Right atrium auricular region (tissue), 2 donors: ENCODE measurements around the gene C1orf52. TPM values are rescaled to one million over a fixed set of nuclear protein-coding genes. Genes with fewer than 3 reads are reported as not detected.

Experiments used
- DNase-seq: peaks from one replicate; pipeline ENCODE4 v3.0.0-alpha.2; 2019; ENCODE audit warnings: low spot score
- H3K27ac ChIP-seq, 2 donors: fragments of 200-600 bp; sonication (generic); 1 replicate in 1 of 2; 2 replicates in 1 of 2; pipeline ENCODE4 v1.5.1; 2016 to 2019
- H3K27me3 ChIP-seq, 2 donors: fragments of 200-600 bp; sonication (generic); one replicate each; pipeline versions ENCODE4 v1.5.1 to v1.6.0; 2017 to 2019
- H3K36me3 ChIP-seq: fragments of 200-600 bp; sonication (generic); one replicate; pipeline ENCODE4 v1.5.1; 2016
- H3K4me1 ChIP-seq, 2 donors: fragments of 200-600 bp; sonication (generic); one replicate each; pipeline versions ENCODE4 v1.5.1 to v1.6.0; 2017 to 2019
- H3K4me3 ChIP-seq, 2 donors: fragments of 200-600 bp; sonication (generic); 1 replicate in 1 of 2; 2 replicates in 1 of 2; pipeline ENCODE4 v1.5.1; 2017 to 2019; ENCODE audit warnings: mild to moderate bottlenecking in 1 of 2, moderate library complexity in 1 of 2
- H3K9me3 ChIP-seq, 2 donors: fragments of 200-600 bp; sonication (generic); one replicate each; pipeline ENCODE4 v1.5.1; 2019
- CTCF ChIP-seq, 2 donors: fragments of 200-600 bp; sonication (generic); IDR thresholded peaks; one replicate each; pipeline ENCODE4 v1.5.1; 2019; ENCODE audit warnings: antibody characterized with exemption in 2 of 2
- total RNA-seq, 2 donors: library from RNA; depleted of rRNA; stranded (reverse); fragments of >200 nt; gene quantifications; one replicate each; pipeline ENCODE4 v1.1.0, GENCODE V29; 2016

Gene C1orf52
- total RNA-seq, 2 donors from 2014 or later: 7.5 to 8.6 TPM

GRCh38 chr1:85220756-85221201, 38.7 kb downstream of the C1orf52 start:
- Histone ChIP-seq H3K27me3 (no peaks in the 10 kb centered on the region), H3K9me3 (no peaks in the 10 kb centered on the region), H3K36me3 (no peaks in the 10 kb centered on the region), H3K4me3 (no peak overlapping the region), H3K4me1 (peaks cover 0 to 13% of the 10 kb centered on the region in 2 donors), H3K27ac (no peak overlapping the region)
- no peak for TF ChIP-seq CTCF (IDR thresholded peaks at IDR 0.05)
- DNase-seq: no peak

GRCh38 chr1:85219853-85220610, 39.4 kb downstream of the C1orf52 start:
- no peak overlapping the region for H3K27ac ChIP-seq

GRCh38 chr1:85216697-85217096, 42.8 kb downstream of the C1orf52 start:
- Histone ChIP-seq H3K4me3 (no peak overlapping the region), H3K27ac (no peak overlapping the region), H3K9me3 (no peaks in the 10 kb centered on the region), H3K4me1 (no peaks in the 10 kb centered on the region), H3K27me3 (no peaks in the 10 kb centered on the region), H3K36me3 (no peaks in the 10 kb centered on the region)
- DNase-seq: no peak
- no peak for TF ChIP-seq CTCF (IDR thresholded peaks at IDR 0.05)

More at GRCh38 chr1:85219853-85220610, 39.4 kb downstream of the C1orf52 start:
- no peak for DNase-seq
- Histone ChIP-seq H3K9me3 (no peaks in the 10 kb centered on the region), H3K4me1 (peaks cover 0 to 6% of the 10 kb centered on the region in 2 donors), H3K4me3 (no peak overlapping the region), H3K27me3 (no peaks in the 10 kb centered on the region), H3K36me3 (no peaks in the 10 kb centered on the region)
- TF ChIP-seq CTCF (IDR thresholded peaks at IDR 0.05): no peak

GRCh38 chr1:85214654-85215053, 44.8 kb downstream of the C1orf52 start:
- no peak overlapping the region for H3K27ac ChIP-seq
- DNase-seq: no peak
- no peak for TF ChIP-seq CTCF (IDR thresholded peaks at IDR 0.05)

GRCh38 chr1:85208488-85208887, 51.0 kb downstream of the C1orf52 start:
- DNase-seq: no peak
- H3K27ac ChIP-seq: no peak overlapping the region
- no peaks in the 10 kb centered on the region for H3K36me3 ChIP-seq

More at GRCh38 chr1:85214654-85215053, 44.8 kb downstream of the C1orf52 start:
- Histone ChIP-seq H3K36me3 (no peaks in the 10 kb centered on the region), H3K27me3 (no peaks in the 10 kb centered on the region), H3K4me3 (no peak overlapping the region), H3K4me1 (no peaks in the 10 kb centered on the region), H3K9me3 (no peaks in the 10 kb centered on the region)

More at GRCh38 chr1:85208488-85208887, 51.0 kb downstream of the C1orf52 start:
- H3K27me3 ChIP-seq: no peaks in the 10 kb centered on the region
- no peak for TF ChIP-seq CTCF (IDR thresholded peaks at IDR 0.05)
- no peaks in the 10 kb centered on the region for H3K9me3 ChIP-seq
- no peaks in the 10 kb centered on the region for H3K4me1 ChIP-seq
- no peak overlapping the region for H3K4me3 ChIP-seq
